Ovary (tissue), 9 donors: ENCODE data around the gene GPN1. TPM values are rescaled to one million over a fixed set of nuclear protein-coding genes. Genes with fewer than 3 reads are reported as not detected.

Experiments
- DNase-seq, 5 donors: peaks; one replicate each; pipeline ENCODE4 v3.0.0-alpha.2; 2019 to 2020
- H3K27ac ChIP-seq, 2 donors: fragments of 200-600 bp; one replicate each; pipeline versions ENCODE4 v1.5.1 to v1.8.0; 2019 to 2022
- H3K27me3 ChIP-seq: fragments of 200-600 bp; one replicate; pipeline ENCODE4 v1.8.0; 2022
- H3K36me3 ChIP-seq: fragments of 200-600 bp; sonication (generic); one replicate; pipeline ENCODE4 v1.5.1; 2019
- H3K4me1 ChIP-seq: one replicate; pipeline ENCODE4 v1.8.1; 2013; ENCODE audit warnings: mild to moderate bottlenecking, moderate library complexity; ENCODE audit not compliant: insufficient read depth
- H3K4me3 ChIP-seq: fragments of 200-600 bp; sonication (generic); one replicate; pipeline ENCODE4 v1.5.1; 2017
- H3K9me3 ChIP-seq, 2 donors: fragments of 200-600 bp in 1 of 2; sonication (generic) in 1 of 2; one replicate each; pipeline versions ENCODE4 v1.5.1 to v1.8.1; 2013 to 2019; ENCODE audit warnings: mild to moderate bottlenecking in 1 of 2, moderate library complexity in 1 of 2
- CTCF ChIP-seq, 3 donors: fragments of 450-650 bp in 2 of 3; fragments of 200-600 bp in 1 of 3; IDR thresholded peaks; one replicate each; pipeline versions ENCODE4 v1.5.1 to v1.8.0; 2016 to 2022; ENCODE audit warnings: antibody characterized with exemption in 3 of 3, mild to moderate bottlenecking in 1 of 3
- EP300 ChIP-seq: sonication (generic); formaldehyde crosslinking; IDR thresholded peaks from one replicate; pipeline ENCODE4 v1.6.1; 2017; ENCODE audit warnings: antibody characterized with exemption
- POLR2A ChIP-seq: fragments of 450-650 bp; IDR thresholded peaks from one replicate; pipeline ENCODE4 v1.6.1; 2017; ENCODE audit warnings: antibody characterized with exemption, mild to moderate bottlenecking, moderate library complexity
- WGBS, 3 donors: extraction: QIAGEN DNeasy Blood & Tissue Kit in 1 of 3; methylation state at CpG; one replicate each; pipeline versions ENCODE4 v1.1.5 to v1.1.7; 2013 to 2017; 5-methylcytosine and 5-hydroxymethylcytosine counted together
- intact Hi-C, 4 donors: fragments of 100-400 bp; cut with DNase I; formaldehyde crosslinking; loops; one replicate each; pipeline versions ENCODE4 v1.11.0 to v1.15.1; 2022 to 2023
- polyA plus RNA-seq, 2 donors: library from polyadenylated mRNA; stranded (reverse); fragments of 200-250 nt in 1 of 2; fragments of 350-450 nt in 1 of 2; fragmentation: Illumina TruSeq in 1 of 2; extraction: RNeasy Lipid Tissue Mini Kit (QIAGEN cat#74804) in 1 of 2; gene quantifications; one replicate each; pipeline ENCODE4 v1.2.3, GENCODE V29; 2013 to 2014
- total RNA-seq, 7 donors: library from RNA; depleted of rRNA in 2 of 7; stranded (reverse); fragments of >200 nt in 2 of 7; fragmentation: NEBNext Ultra II Directional in 3 of 7; extraction: Animal tissue kit (Norgen Biotek cat#: 25700) in 3 of 7; gene quantifications; one replicate each; pipeline versions ENCODE4 v1.1.0 to v1.2.4, GENCODE V29; 2016 to 2023
- donor health status: DM: no; HTN: no; CAD: no; lungs with moderate emphysema.
- donor health status: DM: no; HTN: no; CAD: no.
- donor health status: Bipolar disorder and iron deficiency.
- donor health status: DM: yes; HTN: yes; CAD: no.
- donor health status: DM: no; HTN: no; CAD: no.
- donor health status: DM: yes; HTN: yes; CAD: no.

The GPN1 gene
- total and polyA plus RNA-seq, 9 donors = 15.1 to 48.3 (median 21.4) TPM

- peak; percentile 95 to 97 (median 96) for DNase-seq
- peak; percentile 76 for TF ChIP-seq POLR2A
- TF ChIP-seq EP300 = no peak
Measured at GRCh38 chr2:27582695-27583389, 46.0 kb upstream of the GPN1 start, which contains the start of gene ZNF512. Gene ZNF512, plus strand, starts transcription at chr2:27583042. Its CDS starts 71 bp downstream, at chr2:27583113.

GRCh38 chr2:27583390-27583915, 45.4 kb upstream of the GPN1 start:
- intact Hi-C loops = loop anchor here in 1 of 4 donors (10.0 kb wide), 1 partner anchor 89 kb away; the partner anchor contains the start of genes FNDC4 and GCKR
- 2 to 5% (median 2%) methylated on average over 12 of the region's 12 CpGs for WGBS, 3 donors
- Histone ChIP-seq H3K9me3 (no peaks in the 10 kb centered on the region), H3K4me1 (peaks cover 8% of the 10 kb centered on the region), H3K36me3 (no peaks in the 10 kb centered on the region), H3K4me3 (peak overlapping the region; percentile 67), H3K27me3 (no peaks in the 10 kb centered on the region), H3K27ac (peak overlapping the region; percentile 42 to 66)
- TF ChIP-seq CTCF (IDR thresholded peaks at IDR 0.05) (no peak), POLR2A (no peak), EP300 (no peak)
- DNase-seq = no peak

More at GRCh38 chr2:27582695-27583389, 46.0 kb upstream of the GPN1 start, which contains the start of gene ZNF512:
- Histone ChIP-seq H3K27me3 (no peaks in the 10 kb centered on the region), H3K36me3 (no peaks in the 10 kb centered on the region), H3K4me1 (peaks cover 8% of the 10 kb centered on the region), H3K27ac (peak within 1 kb of the TSS; percentile 42 to 66), H3K4me3 (peak within 1 kb of the TSS; percentile 67), H3K9me3 (no peaks in the 10 kb centered on the region)
- intact Hi-C loops = loop anchor here in 1 of 4 donors (10.0 kb wide), 1 partner anchor 88 kb away; the partner anchor contains the start of genes FNDC4 and GCKR
- WGBS, 3 donors = 0 to 1% (median 1%) methylated on average over 38 of the region's 38 CpGs

- intact Hi-C loops = loop anchor here in 1 of 4 donors (10.0 kb wide), 1 partner anchor 90 kb away; the partner anchor contains the start of genes FNDC4 and GCKR
- H3K9me3 ChIP-seq = no peaks in the 10 kb centered on the region
- no peak overlapping the region for H3K27ac ChIP-seq
- WGBS, 3 donors = 62 to 87% (median 76%) methylated on average over 3 of the region's 3 CpGs
- H3K4me1 ChIP-seq = peaks cover 8% of the 10 kb centered on the region
- no peaks in the 10 kb centered on the region for H3K27me3 ChIP-seq
- H3K36me3 ChIP-seq = no peaks in the 10 kb centered on the region
- DNase-seq = no peak
- H3K4me3 ChIP-seq = no peak overlapping the region
- TF ChIP-seq POLR2A = no peak
- TF ChIP-seq CTCF (IDR thresholded peaks at IDR 0.05) = no peak
- no peak for TF ChIP-seq EP300
Measured at GRCh38 chr2:27584597-27584996, 44.3 kb upstream of the GPN1 start.

GRCh38 chr2:27587025-27587424, 41.8 kb upstream of the GPN1 start:
- H3K9me3 ChIP-seq = no peaks in the 10 kb centered on the region
- DNase-seq = no peak
- 96 to 98% (median 98%) methylated on average over 2 of the region's 2 CpGs for WGBS, 3 donors
- no peaks in the 10 kb centered on the region for H3K27me3 ChIP-seq
- H3K36me3 ChIP-seq = no peaks in the 10 kb centered on the region
- H3K4me3 ChIP-seq = no peak overlapping the region
- H3K27ac ChIP-seq = no peak overlapping the region
- TF ChIP-seq POLR2A = no peak
- no peak for TF ChIP-seq CTCF (IDR thresholded peaks at IDR 0.05)
- no peak for TF ChIP-seq EP300
- peaks cover 8% of the 10 kb centered on the region for H3K4me1 ChIP-seq
- intact Hi-C loops = loop anchor here in 1 of 4 donors (10.0 kb wide), 1 partner anchor 92 kb away; the partner anchor contains the start of genes FNDC4 and GCKR
